GM19455 (cell line): ENCODE results near the gene LRRC8D.

Experiments used
- ATAC-seq: cut with Tn5 transposase; IDR thresholded peaks from one replicate; pipeline ENCODE4 v1.9.1; 2021; ENCODE audit not compliant: unreplicated experiment

Gene LRRC8D

DNA sequence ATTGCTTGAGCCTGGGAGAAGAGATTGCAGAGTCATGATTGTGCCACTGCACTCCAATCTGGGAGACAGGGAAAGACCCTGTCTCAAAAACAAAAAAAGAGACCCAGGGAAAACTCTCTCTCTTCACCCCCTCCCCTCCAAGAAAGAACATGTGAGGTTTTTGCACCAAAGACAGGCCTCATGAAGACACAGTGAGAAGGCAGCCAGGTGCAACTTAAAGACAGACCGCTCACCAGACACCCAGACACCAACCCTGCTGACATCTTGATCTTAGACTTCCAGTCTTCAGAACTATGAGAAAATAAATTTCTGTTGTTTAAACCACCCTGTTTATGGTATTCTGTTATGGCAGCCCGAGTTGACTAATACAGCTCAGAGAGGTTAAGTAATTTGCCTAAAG is 13.3 kb upstream of the LRRC8D start:
- ATAC-seq: no peak

DNA sequence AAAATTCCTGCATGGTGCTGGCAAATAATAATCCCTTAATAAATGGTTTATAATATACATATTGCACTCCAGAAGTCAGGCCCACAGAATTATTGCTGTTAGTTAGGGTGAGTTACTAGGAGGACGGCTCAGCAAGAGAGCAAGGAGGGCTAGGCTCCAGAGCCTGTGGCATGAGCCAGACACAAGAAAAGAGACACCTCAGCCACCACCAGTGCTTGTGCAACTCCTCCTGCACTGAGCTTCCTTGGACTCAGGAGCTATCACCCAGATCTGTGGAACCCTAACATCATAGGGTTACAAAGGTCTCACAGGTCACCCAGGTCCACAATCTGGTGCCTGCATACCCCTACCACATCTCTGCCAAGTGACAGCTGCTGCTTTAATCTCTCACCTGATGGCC is 12.8 kb upstream of the LRRC8D start:
- ATAC-seq: no peak

DNA sequence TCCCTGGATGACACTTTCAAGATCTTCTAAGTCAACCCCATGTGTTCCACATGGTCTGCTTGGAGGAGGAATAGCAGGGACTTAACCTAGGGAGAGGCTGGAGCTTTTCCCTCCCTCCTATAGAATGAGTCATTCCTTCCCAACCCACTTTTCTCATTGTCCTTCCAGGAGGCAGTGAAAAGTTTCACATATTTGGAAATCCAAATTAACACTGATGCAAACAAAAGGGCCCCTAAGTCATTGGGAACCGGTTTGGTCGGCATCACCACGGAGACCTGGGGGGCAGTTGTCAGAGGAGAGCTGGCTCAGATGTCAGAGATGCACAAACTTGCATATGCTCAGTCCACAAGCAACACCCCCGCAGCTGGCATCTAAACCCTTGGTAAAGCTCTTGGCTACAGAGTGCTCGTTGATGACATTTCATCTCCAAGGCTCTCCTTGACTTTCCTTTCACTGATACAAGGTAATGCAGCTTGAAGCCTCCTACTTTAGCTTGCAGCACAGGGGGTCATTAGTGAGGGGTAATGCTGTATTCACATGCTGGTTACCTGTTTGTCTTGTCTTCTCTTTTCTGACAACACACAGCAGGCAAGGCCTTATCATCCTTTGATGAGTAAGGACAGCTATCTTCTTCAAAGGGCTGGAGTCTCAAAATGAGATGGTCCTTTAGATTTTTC is 12.3 kb upstream of the LRRC8D start:
- no peak for ATAC-seq

- no peak for ATAC-seq
These were observed 11.3 kb upstream of the LRRC8D start for GRCh38 chr1:89809556-89809955.

GRCh38 chr1:89810302-89810701 is 10.5 kb upstream of the LRRC8D start:
- ATAC-seq: no peak

GRCh38 chr1:89810880-89811279 is 10.0 kb upstream of the LRRC8D start:
- ATAC-seq: no peak

DNA sequence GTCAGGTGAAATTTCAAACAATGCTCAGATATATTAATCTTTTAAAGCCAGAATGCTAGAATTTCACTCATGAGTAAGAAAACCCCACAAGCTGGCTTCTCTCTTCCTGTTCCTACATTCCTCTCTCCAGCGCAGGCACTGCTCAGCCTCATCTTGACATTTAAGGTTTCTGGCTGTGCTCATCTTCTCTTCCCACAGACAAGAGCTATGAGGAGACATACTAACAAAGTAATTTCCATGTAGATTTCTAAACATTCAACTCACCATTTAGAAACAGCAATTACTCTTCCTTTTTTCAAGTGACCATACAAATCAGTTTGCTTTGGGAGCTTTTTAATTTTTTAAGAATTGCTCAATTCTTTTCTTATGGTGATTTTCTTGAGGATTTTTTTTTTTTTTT is 7.8 kb upstream of the LRRC8D start:
- ATAC-seq: no peak

GRCh38 chr1:89815040-89815439 is 5.8 kb upstream of the LRRC8D start:
- ATAC-seq: no peak

DNA sequence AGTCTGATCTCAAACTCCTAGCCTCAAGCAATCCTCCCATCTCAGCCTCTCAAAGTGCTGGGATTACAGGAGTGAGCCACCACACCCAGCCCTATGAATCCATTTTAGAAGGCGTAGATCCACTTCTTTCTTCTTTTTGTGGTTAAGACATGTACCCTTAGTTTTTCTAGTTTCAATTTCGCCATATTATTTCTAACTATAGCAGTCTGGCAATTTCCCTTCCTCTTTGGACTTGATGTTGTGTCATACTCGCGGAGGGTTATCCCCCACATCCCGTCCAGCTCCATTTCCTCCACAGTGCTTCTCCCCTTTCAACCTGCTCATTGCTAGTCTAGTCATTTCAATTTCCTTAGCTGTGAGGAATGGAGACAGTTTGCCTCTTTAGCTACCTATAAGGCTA is 5.2 kb upstream of the LRRC8D start:
- ATAC-seq: no peak

- ATAC-seq: no peak
These were observed 4.5 kb upstream of the LRRC8D start for GRCh38 chr1:89816366-89816765.

GRCh38 chr1:89821322-89822108 is 683 bp downstream of the LRRC8D start:
- ATAC-seq: peak; percentile 66

- ATAC-seq: peak; percentile 0
These were observed 1.5 kb downstream of the LRRC8D start for GRCh38 chr1:89822109-89822962.

GRCh38 chr1:89822999-89823628 is 2.3 kb downstream of the LRRC8D start:
- no peak for ATAC-seq

- no peak for ATAC-seq
These were observed 3.0 kb downstream of the LRRC8D start for GRCh38 chr1:89823679-89824292.

GRCh38 chr1:89826594-89826993 is 5.8 kb downstream of the LRRC8D start:
- ATAC-seq: no peak

- ATAC-seq: no peak
These were observed 6.5 kb downstream of the LRRC8D start for GRCh38 chr1:89827330-89827729.

GRCh38 chr1:89827902-89828301 is 7.1 kb downstream of the LRRC8D start:
- ATAC-seq: no peak

DNA sequence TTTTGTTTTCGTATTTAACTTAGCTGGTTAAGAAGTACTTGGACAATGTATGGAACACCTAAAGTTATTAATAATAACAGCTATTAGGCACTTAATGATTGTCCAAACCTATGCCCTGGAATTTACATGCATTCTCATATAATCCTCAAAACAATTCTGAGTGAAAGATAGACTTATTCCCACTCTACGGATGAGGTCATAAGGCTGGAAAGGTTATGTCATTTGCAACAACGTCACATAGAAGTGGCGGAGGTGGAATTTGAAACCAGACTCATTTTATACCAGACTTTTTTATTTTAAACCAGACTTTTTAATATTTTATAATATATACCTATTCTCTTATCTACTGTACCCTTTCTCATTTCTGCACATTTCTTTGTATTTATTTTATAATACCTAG is 8.4 kb downstream of the LRRC8D start:
- ATAC-seq: no peak

GRCh38 chr1:89831462-89832120 is 10.8 kb downstream of the LRRC8D start:
- ATAC-seq: no peak

DNA sequence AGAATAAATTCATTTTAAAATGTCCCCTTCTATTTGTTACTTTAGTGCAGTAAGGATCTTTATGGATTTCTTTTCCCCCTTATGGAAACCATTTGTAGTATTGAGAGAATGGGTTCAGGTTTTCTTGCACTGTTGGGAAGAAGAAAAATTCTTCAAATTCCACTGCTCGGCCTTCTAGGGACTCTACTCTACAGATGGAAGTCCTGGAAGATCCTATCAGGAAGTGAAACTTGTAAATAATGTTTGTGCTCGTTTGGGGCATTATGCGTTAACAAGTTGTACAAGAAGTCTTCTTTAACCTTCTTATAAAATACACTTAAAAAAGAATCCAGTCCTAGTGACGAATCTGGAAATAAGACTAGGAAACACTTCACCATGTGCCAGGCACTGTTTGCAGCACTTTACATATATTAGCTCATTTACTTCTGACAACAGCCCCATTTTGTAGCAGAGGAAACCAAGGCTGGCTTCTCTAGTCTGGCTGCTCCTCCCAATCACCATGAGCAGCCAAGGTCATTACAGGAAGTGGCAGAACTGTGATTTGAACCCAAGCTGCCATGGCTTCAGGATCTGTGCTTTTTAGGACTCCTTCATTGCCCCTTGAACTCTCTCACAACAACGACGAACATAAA is 11.8 kb downstream of the LRRC8D start:
- no peak for ATAC-seq
